ENCODE data around the gene TMEM132D. TPM values are rescaled to one million over a fixed set of nuclear protein-coding genes. Genes with fewer than 3 reads are reported as not detected.

TMEM132D gene
- total RNA-seq, 1 donor from 2014 or later, result 0.06 TPM

DNA sequence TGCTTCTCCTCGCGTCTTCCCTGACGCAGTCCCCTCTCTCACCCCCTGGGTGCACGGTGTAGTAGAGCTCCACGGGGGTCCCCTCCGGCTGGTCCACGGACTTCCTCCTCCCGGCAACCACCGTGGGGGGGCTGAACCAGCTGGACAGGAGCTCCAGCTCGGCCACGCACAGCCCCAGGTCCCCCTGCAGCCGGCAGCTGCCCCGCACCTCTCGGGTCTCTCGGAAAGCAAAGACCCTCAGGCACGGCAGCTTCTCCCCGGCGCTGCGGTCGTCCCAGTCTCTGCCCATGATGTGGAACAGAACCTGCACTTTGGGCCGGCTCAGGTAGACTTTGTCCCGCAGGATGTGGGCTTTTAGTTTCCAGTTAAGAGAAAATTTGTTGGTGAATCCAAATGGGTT lies 203.8 kb downstream of the TMEM132D start:
- no peak for DNase-seq (ENCODE audit: low read depth)
- no peak overlapping the region for H3K4me3 ChIP-seq (ENCODE audit: low read depth, low read length)
- TF ChIP-seq, protein P1, sequence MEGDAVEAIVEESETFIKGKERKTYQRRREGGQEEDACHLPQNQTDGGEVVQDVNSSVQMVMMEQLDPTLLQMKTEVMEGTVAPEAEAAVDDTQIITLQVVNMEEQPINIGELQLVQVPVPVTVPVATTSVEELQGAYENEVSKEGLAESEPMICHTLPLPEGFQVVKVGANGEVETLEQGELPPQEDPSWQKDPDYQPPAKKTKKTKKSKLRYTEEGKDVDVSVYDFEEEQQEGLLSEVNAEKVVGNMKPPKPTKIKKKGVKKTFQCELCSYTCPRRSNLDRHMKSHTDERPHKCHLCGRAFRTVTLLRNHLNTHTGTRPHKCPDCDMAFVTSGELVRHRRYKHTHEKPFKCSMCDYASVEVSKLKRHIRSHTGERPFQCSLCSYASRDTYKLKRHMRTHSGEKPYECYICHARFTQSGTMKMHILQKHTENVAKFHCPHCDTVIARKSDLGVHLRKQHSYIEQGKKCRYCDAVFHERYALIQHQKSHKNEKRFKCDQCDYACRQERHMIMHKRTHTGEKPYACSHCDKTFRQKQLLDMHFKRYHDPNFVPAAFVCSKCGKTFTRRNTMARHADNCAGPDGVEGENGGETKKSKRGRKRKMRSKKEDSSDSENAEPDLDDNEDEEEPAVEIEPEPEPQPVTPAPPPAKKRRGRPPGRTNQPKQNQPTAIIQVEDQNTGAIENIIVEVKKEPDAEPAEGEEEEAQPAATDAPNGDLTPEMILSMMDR (conservative IDR thresholded peaks at IDR 0.05; ENCODE audit: low read depth, low read length), result no peak

DNA sequence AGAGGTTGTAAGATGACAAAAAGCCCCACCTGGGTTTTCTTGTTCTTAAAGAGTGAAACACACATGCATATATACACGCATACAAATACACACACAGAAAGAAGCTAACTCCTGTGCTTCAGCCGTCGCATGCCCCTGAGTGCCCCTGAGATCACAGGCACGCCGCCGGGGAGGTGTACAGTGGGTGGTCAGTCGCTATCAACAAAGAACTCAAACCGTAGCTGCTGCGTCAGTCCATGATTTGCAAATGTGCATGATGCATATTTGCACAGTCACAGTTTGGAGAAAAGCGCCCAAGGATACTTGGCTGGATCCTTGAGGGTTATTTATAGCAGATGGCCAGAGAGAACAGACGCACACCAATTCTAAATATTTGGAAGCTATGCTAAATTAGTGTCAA lies 206.9 kb downstream of the TMEM132D start:
- H3K4me3 ChIP-seq (ENCODE audit: low read depth, low read length), result no peak overlapping the region
- no peak for DNase-seq (ENCODE audit: low read depth)
- TF ChIP-seq, protein P1 (conservative IDR thresholded peaks at IDR 0.05; ENCODE audit: low read depth, low read length), result no peak

- TF ChIP-seq, protein P1 (conservative IDR thresholded peaks at IDR 0.05; ENCODE audit: low read depth, low read length), result no peak
- H3K4me3 ChIP-seq (ENCODE audit: low read depth, low read length), result no peak overlapping the region
- no peak for DNase-seq (ENCODE audit: low read depth)
Observed at GRCh38 chr12:129696405-129696804, 207.4 kb downstream of the TMEM132D start.

DNA sequence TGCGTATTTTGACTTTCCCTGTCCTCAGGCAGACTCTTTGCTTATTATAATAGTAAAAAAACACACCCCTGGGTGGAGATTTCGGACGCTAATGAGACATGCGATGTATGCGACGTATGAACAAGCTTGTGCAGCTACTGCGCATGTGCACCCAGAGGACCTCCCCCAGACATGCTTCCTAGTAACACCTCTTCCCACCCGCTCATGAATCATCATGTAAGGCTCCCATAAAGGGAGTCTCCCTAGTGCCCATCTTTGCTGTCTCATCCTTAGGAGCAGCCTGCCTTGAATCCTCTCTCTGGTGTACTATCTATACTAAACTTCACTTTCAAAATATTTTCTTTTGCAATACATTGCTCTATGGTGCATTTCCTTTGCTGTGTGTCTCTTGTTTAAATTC lies 210.1 kb downstream of the TMEM132D start:
- TF ChIP-seq, protein P1 (conservative IDR thresholded peaks at IDR 0.05; ENCODE audit: low read depth, low read length), result no peak
- H3K4me3 ChIP-seq (ENCODE audit: low read depth, low read length), result no peak overlapping the region
- no peak for DNase-seq (ENCODE audit: low read depth)

DNA sequence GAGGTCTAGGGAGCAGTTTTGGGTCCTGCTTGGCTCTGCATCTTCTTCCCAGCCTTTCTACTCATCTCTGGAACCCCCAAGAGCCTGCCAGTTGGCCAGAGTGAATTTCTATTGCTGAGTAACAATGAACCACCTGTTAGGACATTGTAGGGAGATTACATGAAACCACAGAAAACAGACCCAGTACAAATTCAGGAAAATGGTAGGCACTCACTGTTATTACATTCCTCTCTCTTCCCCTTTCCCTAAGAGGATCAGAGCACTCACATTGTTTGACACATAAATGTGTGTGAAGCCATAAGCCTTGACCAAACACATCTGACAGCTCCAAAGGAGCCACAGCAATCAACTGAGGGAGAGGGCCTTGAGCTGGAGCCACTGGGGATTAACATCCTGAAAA lies 216.1 kb downstream of the TMEM132D start:
- DNase-seq (ENCODE audit: low read depth), result no peak

DNA sequence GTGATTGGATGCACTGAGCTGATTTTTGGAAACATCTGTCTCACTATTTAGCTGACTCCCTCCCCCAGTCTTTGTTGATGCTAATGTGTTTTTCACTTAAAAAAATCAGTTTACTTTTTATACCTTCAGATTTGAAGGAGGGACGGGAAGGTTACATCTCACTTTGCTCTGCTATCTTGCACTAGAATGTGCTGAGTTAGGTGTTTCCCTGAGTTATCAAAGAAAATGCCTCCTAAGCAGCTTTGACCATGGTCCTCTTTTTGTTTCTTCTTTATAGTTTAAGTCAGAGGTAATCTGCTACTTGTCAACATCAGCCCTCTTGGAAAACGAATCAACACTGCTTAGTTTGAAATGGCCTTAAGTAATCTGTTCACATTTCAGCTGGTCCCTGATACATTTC lies 222.0 kb downstream of the TMEM132D start:
- no peak overlapping the region for H3K4me3 ChIP-seq (ENCODE audit: low read depth, low read length)
- DNase-seq (ENCODE audit: low read depth), result no peak
- TF ChIP-seq, protein P1 (conservative IDR thresholded peaks at IDR 0.05; ENCODE audit: low read depth, low read length), result no peak

More for the DNA sequence above, 216.1 kb downstream of the TMEM132D start:
- no peak overlapping the region for H3K4me3 ChIP-seq (ENCODE audit: low read depth, low read length)
- TF ChIP-seq, protein P1 (conservative IDR thresholded peaks at IDR 0.05; ENCODE audit: low read depth, low read length), result no peak

GRCh38 chr12:129681151-129681550 lies 222.7 kb downstream of the TMEM132D start:
- TF ChIP-seq, protein P1 (conservative IDR thresholded peaks at IDR 0.05; ENCODE audit: low read depth, low read length), result no peak
- DNase-seq (ENCODE audit: low read depth), result no peak

More at GRCh38 chr12:129681151-129681550, 222.7 kb downstream of the TMEM132D start:
- no peak overlapping the region for H3K4me3 ChIP-seq (ENCODE audit: low read depth, low read length)
